GM18511 (cell line): ENCODE measurements around the gene LRRC4C.
A peak's percentile ranks its signal among the peaks of the same experiment; 100 is the strongest.

Experiments used
- ATAC-seq: cut with Tn5 transposase; IDR thresholded peaks from one replicate; pipeline ENCODE4 v1.9.1; 2021; ENCODE audit warnings: mild to moderate bottlenecking, moderate library complexity; ENCODE audit not compliant: unreplicated experiment

The LRRC4C gene

DNA sequence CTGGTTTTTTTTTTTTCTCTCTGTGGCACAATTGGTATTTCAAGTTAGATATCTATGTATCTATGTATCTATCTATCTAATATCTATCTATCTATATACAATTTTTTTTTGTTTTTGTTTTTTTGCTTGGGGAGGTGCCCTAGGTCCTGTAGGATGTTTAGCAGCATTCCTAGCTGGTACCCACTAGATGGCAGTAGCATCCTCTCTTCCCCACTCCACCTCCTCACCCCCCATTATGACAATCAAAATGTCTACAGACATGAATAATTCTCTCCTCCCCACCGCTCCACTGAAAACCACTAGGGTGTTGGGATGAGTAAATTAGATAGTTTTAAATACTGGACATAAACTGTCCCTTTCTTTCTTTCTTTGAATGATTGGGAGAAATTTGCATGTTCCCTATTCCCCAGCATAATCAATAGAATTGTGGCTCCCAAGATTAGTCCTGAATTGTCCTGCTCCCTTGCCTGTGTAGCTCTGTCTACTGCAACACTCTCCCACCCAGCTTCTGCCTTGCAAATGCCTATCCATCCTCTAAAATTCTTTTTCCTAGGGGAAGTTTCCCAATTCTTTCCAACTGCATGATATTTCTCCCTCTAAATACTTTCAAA, 1152.4 kb downstream of the LRRC4C start:
- ATAC-seq = peak; percentile 77

GRCh38 chr11:40302669-40303068, 1156.8 kb downstream of the LRRC4C start:
- ATAC-seq = no peak

GRCh38 chr11:40295466-40295865, 1164.0 kb downstream of the LRRC4C start:
- no peak for ATAC-seq

- no peak for ATAC-seq
Measured at GRCh38 chr11:40294741-40295140, 1164.7 kb downstream of the LRRC4C start.

DNA sequence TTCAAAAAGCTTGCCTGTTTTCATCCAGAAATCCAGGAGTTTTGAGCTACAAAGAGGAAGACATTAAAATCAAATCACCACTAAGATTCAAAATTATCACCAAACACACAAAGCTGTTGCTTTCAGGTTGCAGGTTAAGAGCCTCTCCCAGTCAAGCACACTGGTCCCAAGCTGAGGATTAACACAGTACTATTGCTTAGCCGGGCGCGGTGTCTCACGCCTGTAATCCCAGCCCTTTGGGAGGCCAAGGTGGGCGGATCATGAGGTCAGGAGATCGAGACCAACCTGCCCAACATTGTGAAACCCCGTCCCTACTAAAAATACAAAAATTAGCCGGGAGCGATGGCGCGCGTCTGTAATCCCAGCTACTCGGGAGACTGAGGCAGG, 1165.1 kb downstream of the LRRC4C start:
- ATAC-seq = peak; percentile 25

GRCh38 chr11:40293655-40294348, 1165.7 kb downstream of the LRRC4C start:
- ATAC-seq = peak; percentile 93

DNA sequence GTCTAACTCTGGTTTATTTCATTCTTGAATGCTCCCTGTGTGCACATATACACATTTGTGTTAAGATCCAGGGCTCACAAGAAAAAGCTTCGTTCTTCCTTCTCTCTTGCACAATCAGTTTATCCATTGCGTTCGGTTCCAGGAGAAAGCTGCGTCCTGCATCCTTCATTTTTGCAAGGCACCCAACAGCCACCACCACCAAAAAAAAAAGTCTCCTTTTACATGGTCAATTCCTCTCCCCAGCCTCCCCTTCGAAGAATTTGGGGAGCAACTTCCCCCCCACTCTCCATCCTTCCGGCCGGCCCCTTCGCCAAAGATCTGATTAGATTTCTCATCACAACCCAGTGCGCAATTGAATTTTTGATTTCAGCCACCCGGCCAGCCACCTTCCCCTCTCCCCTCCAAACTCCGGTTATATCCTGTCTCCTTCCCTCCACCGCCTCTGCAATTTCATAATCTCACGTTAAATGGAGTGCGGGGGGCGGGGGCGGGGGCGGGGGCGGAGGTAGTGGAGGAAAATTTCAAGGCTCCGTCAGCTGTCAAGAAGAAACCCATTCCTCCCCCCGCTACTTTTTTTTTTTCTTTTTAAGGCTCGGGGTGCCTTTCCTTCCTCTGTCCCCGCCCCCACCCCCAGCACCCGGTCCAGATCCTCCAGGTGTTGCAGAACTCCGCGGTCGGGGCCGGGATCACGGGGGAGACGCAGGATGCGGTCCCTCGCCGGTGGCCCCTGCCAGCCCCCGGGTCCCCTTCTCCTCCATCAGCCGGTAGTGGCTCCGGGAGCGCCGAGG, 1166.5 kb downstream of the LRRC4C start:
- ATAC-seq = no peak

- ATAC-seq = no peak
Measured at GRCh38 chr11:40291741-40292140, 1167.7 kb downstream of the LRRC4C start.

GRCh38 chr11:40291329-40291728, 1168.1 kb downstream of the LRRC4C start:
- ATAC-seq = no peak

DNA sequence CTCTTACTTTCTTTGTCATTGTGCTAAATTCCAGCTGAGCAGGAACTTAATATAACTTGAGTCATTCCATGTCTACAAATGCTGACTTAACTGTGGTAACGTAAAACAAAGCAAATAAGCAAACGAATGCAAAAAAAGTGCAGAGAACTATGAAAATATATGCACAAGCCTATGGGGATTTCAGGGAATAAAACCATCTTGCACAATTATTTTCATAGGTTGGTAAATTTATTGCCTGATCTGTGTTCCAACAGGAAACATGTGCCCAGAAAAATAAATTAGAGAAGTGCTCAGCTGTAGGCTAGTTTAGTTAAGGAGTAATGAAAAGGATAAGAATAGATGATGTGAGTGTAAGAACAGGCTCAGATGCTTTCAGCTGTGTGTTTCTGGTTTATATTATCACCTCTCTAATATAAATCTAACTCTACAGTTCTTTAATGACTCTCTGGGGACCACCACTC, 1169.3 kb downstream of the LRRC4C start:
- no peak for ATAC-seq

GRCh38 chr11:40289370-40289769, 1170.1 kb downstream of the LRRC4C start:
- no peak for ATAC-seq

DNA sequence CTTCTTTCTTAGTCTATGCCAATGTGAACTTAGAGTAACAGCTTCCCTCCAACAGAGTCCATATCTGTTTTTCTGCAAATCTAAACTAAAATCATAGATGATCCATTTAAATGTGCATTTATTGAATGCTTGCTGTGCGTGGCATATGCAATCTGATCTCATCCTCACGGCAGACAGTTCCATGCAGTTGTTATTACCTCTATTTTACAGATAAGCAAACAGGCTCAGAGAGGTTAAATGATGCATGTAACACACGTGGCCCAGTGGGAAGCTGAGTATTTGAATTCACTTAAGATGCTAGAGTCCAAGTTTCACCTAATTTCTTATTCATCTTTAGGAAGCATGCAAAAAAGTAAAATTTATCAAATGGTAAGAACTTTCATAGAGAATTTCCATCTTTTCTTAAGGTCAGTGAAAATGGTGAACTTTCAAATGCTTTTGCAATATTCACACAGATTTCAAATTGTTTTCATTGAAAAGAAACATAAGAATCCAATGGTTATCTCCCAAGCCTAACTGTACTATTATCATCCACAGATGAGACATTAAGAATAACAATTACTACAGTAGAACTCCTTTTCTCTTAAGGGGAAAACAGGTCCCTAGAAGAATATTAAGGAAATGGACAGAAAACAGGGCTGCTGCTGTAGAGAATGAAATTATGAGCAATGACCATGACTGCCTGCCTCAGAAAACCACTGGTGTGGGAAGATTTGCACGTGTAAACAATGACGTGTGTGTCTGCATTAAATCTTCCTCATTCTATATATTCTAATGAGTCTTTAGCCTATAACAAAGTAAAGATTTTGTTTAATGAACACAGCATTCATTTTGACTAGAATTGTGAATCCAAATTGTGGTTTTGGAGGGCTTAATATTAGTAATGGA, 1171.3 kb downstream of the LRRC4C start:
- ATAC-seq = no peak

GRCh38 chr11:40286137-40286536, 1173.3 kb downstream of the LRRC4C start:
- ATAC-seq = no peak

GRCh38 chr11:40285558-40285957, 1173.9 kb downstream of the LRRC4C start:
- no peak for ATAC-seq

- no peak for ATAC-seq
Measured at GRCh38 chr11:40281052-40281580, 1178.3 kb downstream of the LRRC4C start.

DNA sequence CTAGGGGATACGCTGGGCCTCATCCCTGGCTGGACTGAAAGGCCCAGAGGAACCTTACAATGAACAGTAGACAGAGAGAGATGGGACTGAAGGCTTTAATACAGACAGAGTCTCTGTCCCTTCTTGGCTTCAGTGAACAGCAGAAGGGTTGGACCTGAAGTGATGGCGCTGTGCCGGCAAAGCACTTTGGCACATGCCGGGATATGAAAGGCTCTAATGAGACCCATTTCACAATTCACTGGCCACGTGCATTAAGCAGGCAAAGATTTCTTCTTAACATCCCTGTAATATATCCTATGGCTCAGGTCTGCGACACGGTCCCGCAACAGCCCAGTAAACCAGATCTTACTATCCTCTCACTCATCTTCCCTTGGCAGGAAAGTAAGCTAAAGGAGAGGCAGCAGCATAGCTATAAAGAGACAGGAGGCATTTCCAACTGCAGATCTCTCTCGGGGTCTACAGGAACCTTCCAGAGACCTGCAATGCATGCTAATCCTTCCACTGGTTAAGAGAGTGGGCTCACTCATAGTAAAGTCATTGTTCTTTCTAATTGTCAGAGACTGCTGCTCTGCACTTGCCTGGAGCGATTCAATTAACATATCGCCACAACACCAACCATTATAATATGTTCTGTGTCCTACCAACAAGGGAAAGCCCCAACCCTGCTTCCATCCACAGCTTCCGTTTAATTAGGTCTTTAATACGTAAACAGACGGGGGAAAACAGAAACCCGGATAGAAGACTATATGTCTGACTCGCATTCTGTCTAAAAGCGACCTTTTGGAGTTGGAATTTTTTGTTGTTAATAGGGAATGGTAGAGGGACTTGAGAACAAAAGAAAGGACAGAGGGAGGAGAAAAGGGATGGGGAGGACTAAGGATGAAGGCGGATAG, 1179.0 kb downstream of the LRRC4C start:
- ATAC-seq = no peak

DNA sequence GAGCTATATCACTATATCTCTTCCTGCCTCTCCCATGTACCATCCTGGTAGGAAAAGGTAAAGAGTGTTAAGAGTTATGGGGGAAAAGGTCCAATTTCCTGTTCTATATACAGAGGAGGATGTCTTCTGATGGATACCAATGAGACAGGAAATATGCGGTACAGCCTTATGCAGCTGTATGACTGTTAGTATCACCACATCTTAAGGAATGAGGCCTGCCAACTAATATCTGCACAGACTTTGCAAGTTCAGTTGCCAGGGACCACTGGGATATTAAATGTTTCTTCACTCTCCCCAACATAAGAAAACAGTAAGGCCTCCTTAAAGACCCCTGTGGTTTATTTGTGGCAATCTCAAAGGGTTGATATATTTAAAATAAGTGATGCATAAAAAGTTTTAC, 1182.5 kb downstream of the LRRC4C start:
- ATAC-seq = no peak

DNA sequence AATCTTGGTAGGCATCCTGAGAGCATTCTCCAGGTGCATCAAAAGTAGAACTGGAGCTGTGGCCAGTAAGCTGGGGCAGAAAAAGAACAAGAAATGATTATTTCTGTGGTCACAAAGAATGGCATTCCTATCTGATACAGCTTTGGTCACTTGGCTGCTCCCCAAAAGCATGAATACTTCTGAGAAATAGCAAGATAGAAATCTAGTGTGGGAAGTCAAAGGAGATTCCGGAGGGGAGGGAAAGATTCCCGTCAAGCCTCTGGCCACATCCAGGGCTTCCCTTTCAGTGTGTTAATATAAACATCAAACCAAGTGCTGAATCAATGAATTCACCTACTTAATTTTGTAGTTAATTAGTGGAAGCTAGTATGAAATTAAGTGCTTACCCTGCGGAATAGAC, 1185.4 kb downstream of the LRRC4C start:
- ATAC-seq = no peak

- ATAC-seq = no peak
Measured at GRCh38 chr11:40273192-40273732, 1186.2 kb downstream of the LRRC4C start.
